ENCODE results near the gene KSR2.

Gene KSR2

DNA sequence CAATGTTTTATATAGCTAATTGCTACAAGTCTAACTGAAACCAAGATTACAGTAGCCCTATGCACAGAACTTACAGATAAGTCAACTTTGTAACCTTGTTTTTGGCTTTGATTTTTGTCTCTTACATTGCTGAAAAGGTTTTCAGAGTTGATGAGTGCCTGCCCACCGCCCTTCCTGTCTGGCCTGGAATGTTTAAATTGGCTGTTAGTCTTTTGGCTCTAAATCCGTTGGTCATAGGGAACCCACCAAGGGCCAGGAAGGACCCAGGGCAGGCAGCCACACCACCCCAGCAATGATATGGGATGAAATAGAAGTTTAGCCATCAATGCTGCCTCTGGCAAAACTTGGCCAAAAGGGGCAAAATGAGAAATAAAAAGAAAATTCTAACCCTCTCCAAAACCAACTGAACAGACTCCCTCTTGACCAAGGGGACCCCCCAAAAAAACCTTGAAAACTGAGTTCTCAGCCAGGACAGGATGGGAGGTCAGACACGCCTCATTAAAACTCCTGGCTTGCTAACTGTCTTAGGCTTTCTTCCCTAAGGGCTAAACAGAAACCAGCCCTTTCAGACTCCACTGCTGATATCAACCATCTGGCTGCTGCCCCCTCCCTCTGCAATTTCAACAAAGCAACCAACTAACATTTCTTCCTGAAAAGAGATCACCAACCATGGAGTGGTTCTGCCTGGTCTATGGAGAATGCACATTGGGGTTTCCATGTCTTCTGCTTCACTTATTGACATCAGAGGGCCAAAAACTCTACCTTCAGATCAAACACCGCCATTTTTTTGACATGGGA lies 365.3 kb downstream of the KSR2 start:
- DNase-seq: no peak

DNA sequence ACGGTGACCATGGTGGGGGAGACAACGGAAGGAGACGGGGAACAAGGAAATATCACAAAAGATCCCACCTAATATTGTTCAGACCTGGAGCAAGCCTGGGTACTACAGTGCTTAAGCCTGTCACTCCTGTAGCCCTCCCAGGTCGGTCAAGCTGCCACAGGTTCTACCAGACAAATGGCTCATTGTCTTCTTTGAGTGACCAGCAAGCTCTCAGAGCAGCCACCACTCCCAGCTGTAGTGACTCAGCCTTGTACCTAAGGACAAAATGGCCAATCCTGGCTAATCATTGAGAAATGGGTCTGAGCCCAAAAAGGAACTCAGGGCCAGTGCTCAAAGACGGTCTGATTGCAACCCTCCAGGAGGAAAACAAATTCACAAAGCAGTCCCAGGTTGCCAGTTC lies 368.9 kb downstream of the KSR2 start:
- DNase-seq: no peak

DNA sequence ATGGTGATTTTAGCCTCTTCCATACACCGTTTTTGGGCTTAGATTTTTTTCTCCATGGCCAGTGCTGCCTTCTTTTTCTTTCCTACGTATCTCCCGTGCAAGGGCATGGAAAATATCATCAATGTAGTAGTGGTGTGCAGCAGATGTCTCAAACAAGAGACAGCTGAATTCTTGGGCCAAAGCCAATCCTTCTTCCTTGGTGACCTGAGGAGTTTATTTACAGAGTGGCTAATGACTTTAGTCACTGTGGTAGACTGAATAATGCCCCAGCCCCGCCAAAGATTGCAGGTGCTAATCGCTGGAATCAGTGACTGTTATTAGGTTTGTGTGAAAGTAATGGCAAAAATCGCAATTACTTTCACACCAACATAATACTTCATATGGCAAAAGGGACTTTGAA lies 371.8 kb downstream of the KSR2 start:
- DNase-seq: peak; percentile 91

- no peak for DNase-seq
Measured at GRCh38 chr12:117595751-117596150, 373.0 kb downstream of the KSR2 start.

DNA sequence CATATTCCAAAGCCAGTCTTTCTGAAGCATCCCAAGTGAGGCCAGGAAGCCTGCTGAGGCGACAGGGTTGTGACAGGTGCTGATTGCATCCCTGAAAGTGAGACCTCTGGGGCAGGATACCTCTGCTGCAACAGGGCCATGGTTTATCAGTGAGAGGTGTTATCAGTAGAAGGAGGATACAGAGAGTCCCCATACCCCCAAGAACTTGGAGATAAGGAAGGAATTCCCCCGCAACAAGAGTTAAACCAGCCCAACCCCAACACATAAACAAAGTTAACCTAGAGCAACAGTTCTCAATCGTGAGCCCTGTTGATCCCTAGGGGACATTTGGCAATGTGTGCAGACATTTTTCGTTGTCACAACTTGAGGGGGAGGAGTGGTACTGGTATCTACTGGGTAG lies 374.3 kb downstream of the KSR2 start:
- DNase-seq: no peak

- no peak for DNase-seq
Measured at GRCh38 chr12:117593815-117594400, 374.9 kb downstream of the KSR2 start.

GRCh38 chr12:117592588-117593305 lies 376.0 kb downstream of the KSR2 start:
- DNase-seq: no peak

- no peak for DNase-seq
Measured at GRCh38 chr12:117590999-117591398, 377.8 kb downstream of the KSR2 start.

DNA sequence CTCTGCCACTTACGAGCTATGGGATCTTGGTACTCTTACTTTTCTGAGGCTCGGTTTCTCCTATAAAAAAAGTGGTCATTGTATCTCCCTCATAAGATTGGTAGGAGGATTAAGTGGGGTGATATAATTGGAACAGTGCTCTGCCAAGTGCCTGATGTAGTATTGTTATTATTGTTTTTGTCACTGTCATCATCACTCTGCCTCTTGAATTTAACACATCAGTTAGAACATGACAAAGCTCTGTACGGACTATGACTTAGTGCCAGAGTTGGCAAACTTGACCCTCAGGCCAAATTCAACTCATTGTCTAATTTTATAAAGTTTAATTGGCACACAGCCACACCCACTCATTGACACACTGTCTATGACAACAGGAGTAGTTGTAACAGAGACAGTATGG lies 378.4 kb downstream of the KSR2 start:
- no peak for DNase-seq

GRCh38 chr12:117589021-117589420 lies 379.8 kb downstream of the KSR2 start:
- no peak for DNase-seq

DNA sequence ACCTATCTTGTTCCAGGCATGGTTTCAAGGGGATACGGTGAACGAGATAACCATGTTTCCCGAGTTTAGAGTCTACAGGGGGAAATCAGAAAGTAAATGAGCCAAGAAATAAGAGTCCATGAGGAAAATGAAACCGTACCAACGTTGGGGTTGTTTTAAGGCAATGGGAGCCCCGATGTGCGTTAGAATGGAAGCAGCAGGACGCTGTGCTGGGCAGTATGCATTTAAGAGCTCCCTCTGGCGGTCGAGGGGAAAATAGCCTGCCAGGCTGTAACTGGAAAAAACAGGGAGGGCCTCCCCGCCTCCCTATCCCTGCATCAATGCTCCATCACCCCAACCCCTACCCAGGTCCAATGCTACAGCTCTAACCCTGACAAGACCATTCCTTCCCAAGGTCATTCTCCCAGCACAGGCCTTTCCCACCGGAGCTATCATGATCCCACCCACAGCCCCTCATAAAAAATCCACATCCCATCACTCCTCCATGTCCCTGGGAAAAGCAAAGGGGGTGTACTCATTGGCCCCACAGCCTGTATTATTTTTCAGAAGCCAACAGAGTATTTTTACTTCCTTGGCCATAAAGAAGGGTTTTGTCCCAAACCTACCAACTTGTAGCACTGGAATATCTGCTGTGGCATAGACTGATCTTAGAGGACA lies 381.0 kb downstream of the KSR2 start:
- peak; percentile 74 for DNase-seq

- no peak for DNase-seq
Measured at GRCh38 chr12:117583677-117584225, 385.0 kb downstream of the KSR2 start.

- DNase-seq: no peak
Measured at GRCh38 chr12:117583092-117583491, 385.7 kb downstream of the KSR2 start.

- DNase-seq: no peak
Measured at GRCh38 chr12:117582135-117582784, 386.5 kb downstream of the KSR2 start.

- no peak for DNase-seq
Measured at GRCh38 chr12:117580718-117581062, 388.1 kb downstream of the KSR2 start.

DNA sequence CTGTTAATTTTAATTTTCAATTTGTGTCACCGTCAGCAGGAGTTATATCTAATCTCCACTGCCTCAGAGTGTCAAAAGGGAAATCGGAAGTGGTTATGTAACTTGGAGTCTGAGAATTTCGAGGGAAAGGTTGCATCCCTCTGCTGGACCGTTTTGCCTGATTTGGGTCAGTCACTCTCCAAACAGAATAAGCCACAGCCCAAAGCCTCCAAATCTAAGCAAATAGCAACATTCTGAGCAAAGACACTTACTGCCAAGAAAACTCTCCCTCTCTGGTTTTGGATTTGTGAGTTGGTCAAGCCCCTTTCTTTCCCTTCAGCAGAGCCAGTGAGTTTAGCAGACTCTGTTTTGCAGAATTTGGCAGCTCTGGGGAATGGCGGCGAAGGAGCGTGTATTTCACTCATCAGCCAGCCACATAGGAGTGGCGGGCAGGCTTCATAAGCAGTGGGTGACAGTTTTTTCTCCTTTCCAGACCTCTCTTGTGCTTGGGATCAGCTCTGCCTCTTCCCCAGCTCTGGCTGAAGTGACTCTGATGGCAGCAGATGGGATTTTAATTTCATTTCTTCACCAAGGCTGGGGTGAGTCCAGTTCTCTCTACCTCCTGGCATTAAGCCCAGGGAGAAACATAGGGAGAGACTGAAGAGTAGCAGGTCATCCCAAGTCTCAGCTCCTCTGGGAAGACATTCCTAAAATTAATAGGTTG lies 388.6 kb downstream of the KSR2 start:
- no peak for DNase-seq

GRCh38 chr12:117577122-117577657 lies 391.6 kb downstream of the KSR2 start:
- no peak for DNase-seq

- DNase-seq: no peak
Measured at GRCh38 chr12:117576053-117576452, 392.7 kb downstream of the KSR2 start.

- no peak for DNase-seq
Measured at GRCh38 chr12:117574655-117575054, 394.1 kb downstream of the KSR2 start.

DNA sequence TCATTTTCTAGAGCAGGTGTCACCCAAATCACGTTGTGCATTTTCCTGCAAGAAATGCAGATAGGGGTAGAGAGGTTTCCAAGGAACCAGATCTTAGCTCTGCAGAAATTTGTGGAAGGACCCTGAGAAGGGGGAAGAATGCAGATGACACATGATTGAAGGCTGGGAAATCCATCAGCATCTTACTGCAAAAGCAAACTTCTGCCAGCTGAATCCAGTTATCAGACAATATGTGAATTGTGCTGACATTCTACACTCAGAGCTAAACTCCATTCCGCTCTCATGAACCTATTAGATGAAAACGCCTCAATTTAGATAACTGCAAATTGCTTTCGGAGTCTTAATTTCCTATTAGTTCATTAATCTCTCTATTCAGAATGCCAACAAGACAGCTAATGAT lies 396.0 kb downstream of the KSR2 start:
- DNase-seq: no peak

DNA sequence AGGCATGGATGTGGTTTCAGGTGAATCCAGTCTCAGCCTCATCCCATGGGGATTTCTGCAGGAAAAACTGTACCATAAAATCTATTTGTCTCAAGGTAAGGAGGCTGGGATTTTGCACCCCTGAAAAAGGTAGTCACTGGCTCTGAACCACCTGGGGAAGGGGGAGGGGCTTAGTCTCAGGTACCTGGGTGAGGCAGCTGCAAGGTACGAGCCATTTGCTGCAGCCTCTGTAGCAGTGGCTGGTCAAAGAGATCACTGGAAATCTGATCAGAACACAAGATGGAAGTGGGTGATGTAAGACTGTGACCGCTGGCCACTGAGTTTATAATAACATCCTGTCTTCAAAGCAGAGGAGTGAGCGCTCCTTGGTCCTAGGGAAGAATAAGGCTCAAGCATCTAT lies 397.5 kb downstream of the KSR2 start:
- DNase-seq: peak; percentile 72

- DNase-seq: no peak
Measured at GRCh38 chr12:117570608-117571007, 398.2 kb downstream of the KSR2 start.
